ENCODE results near the gene MSANTD3.

The MSANTD3 gene

DNA sequence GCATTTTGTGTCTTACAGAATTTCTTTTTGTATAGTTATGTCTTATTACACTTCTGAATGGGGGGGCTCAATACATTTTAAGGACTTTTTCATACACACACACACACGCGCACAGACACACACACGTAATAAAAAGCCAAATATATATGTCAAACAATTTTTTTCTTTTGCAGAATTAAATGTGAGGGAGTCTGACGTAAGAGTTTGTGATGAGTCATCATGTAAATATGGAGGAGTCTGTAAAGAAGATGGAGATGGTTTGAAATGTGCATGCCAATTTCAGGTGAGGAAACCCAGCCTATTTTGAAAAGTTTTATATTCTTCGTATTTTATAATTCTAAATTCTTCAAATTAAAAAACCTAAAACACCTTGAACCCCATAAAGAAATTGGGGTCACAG lies 71.6 kb downstream of the MSANTD3 start:
- H3K27me3 ChIP-seq (ENCODE audit: control insufficient read depth in 5 of 5, insufficient read depth in 4 of 5, low read length in 5 of 5): no peaks in the 10 kb centered on the region

DNA sequence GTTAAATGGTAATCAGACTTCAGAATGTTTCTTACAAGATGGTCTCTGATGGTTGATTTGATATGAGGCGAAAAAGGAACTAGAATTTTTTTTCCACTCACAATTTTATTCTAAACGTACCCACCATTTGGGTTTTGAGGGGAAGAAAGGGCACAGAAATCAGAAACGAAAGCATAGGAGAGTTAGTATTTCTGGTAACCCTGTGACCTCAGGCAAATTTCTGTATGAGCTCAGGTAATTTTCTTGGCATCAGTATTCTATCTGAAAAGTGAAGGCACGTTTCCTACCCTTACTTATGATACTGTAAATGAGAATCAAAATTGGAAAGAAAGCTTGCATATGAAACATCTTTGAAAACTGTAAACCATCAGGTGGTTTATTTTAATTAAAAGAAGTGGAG lies 72.5 kb downstream of the MSANTD3 start:
- no peaks in the 10 kb centered on the region for H3K4me1 ChIP-seq (ENCODE audit: control insufficient read depth in 5 of 5, insufficient read depth in 5 of 5, low read length in 5 of 5)
- no peak overlapping the region for H3K4me3 ChIP-seq (ENCODE audit: low read depth in 1 of 5, low read length in 5 of 5)
- no peaks in the 10 kb centered on the region for H3K36me3 ChIP-seq (ENCODE audit: control insufficient read depth in 5 of 5, insufficient read depth in 5 of 5, low read length in 5 of 5)
- no peak overlapping the region for H3K27ac ChIP-seq (ENCODE audit: low read depth, low read length)
- H3K9me3 ChIP-seq (ENCODE audit: control insufficient read depth in 5 of 5, low read length in 5 of 5): peaks cover 0 to 3% (median 0%) of the 10 kb centered on the region in 5 donors
- H3K9ac ChIP-seq (ENCODE audit: low read length in 5 of 5): no peak overlapping the region
- no peaks in the 10 kb centered on the region for H3K27me3 ChIP-seq (ENCODE audit: control insufficient read depth in 5 of 5, insufficient read depth in 4 of 5, low read length in 5 of 5)

More for the DNA sequence above, 71.6 kb downstream of the MSANTD3 start:
- Histone ChIP-seq H3K4me3 (ENCODE audit: low read depth in 1 of 5, low read length in 5 of 5) (no peak overlapping the region), H3K9ac (ENCODE audit: low read length in 5 of 5) (no peak overlapping the region), H3K9me3 (ENCODE audit: control insufficient read depth in 5 of 5, low read length in 5 of 5) (peaks cover 0 to 3% (median 0%) of the 10 kb centered on the region in 5 donors), H3K4me1 (ENCODE audit: control insufficient read depth in 5 of 5, insufficient read depth in 5 of 5, low read length in 5 of 5) (no peaks in the 10 kb centered on the region), H3K36me3 (ENCODE audit: control insufficient read depth in 5 of 5, insufficient read depth in 5 of 5, low read length in 5 of 5) (no peaks in the 10 kb centered on the region), H3K27ac (ENCODE audit: low read depth, low read length) (no peak overlapping the region)

DNA sequence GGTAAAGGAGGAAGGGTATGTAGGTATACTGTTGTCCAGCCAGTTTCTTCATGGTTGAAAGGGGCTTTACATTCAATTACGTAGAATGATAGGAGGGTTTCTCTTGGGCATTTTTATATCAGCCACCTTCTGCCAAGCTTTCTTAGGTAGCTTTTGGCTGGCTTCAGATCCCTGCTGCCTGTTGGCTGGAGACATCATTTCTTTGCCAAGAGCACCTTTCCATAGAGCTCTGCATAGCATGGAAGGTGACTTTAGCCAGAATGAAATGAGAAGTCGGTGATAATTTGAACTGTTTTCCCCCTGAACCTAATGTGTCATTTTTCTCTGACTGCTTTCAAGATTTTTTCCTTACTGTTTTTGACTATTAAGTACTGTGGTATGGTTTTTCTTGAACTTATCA lies 72.9 kb downstream of the MSANTD3 start:
- Histone ChIP-seq H3K9me3 (ENCODE audit: control insufficient read depth in 5 of 5, low read length in 5 of 5) (peaks cover 0 to 3% (median 0%) of the 10 kb centered on the region in 5 donors), H3K4me1 (ENCODE audit: control insufficient read depth in 5 of 5, insufficient read depth in 5 of 5, low read length in 5 of 5) (no peaks in the 10 kb centered on the region), H3K36me3 (ENCODE audit: control insufficient read depth in 5 of 5, insufficient read depth in 5 of 5, low read length in 5 of 5) (no peaks in the 10 kb centered on the region), H3K9ac (ENCODE audit: low read length in 5 of 5) (no peak overlapping the region), H3K27ac (ENCODE audit: low read depth, low read length) (no peak overlapping the region), H3K27me3 (ENCODE audit: control insufficient read depth in 5 of 5, insufficient read depth in 4 of 5, low read length in 5 of 5) (no peaks in the 10 kb centered on the region), H3K4me3 (ENCODE audit: low read depth in 1 of 5, low read length in 5 of 5) (no peak overlapping the region)
